PC-9 (cell line): Measurements from ENCODE around the gene ST7.

Experiments used
- CTCF ChIP-seq: fragments of 200-600 bp; sonication (generic); conservative IDR thresholded peaks from 2 replicates; pipeline ENCODE4 v1.6.1; 2017; ENCODE audit warnings: mixed run types, antibody characterized with exemption, mild to moderate bottlenecking, moderate library complexity
- EZH2 ChIP-seq: fragments of 200-600 bp; sonication (generic); IDR thresholded peaks from 2 replicates; pipeline ENCODE4 v1.8.0; 2017; ENCODE audit warnings: antibody characterized with exemption, low read depth

- TF ChIP-seq CTCF (no peak), EZH2 (no peak)
Observed at GRCh38 chr7:117210397-117210796, 257.1 kb downstream of the ST7 start.
